Measurements from ENCODE around the gene RIC8B.

RIC8B gene

GRCh38 chr12:106903241-106903945 is 128.9 kb downstream of the RIC8B start:
- TF ChIP-seq FOXP2 (optimal IDR thresholded peaks at IDR 0.05; ENCODE audit: borderline replicate concordance, extremely low read depth, extremely low read length, insufficient read depth) (no peak), TAF1 (IDR thresholded peaks at IDR 0.05; ENCODE audit: borderline replicate concordance, insufficient read depth, low read length) (no peak), POLR2AphosphoS5 (IDR thresholded peaks at IDR 0.05; ENCODE audit: low read depth, low read length) (no peak), SIN3A (IDR thresholded peaks at IDR 0.05; ENCODE audit: borderline replicate concordance, insufficient read depth, low read length) (no peak)
- TF ChIP-seq, protein P1, sequence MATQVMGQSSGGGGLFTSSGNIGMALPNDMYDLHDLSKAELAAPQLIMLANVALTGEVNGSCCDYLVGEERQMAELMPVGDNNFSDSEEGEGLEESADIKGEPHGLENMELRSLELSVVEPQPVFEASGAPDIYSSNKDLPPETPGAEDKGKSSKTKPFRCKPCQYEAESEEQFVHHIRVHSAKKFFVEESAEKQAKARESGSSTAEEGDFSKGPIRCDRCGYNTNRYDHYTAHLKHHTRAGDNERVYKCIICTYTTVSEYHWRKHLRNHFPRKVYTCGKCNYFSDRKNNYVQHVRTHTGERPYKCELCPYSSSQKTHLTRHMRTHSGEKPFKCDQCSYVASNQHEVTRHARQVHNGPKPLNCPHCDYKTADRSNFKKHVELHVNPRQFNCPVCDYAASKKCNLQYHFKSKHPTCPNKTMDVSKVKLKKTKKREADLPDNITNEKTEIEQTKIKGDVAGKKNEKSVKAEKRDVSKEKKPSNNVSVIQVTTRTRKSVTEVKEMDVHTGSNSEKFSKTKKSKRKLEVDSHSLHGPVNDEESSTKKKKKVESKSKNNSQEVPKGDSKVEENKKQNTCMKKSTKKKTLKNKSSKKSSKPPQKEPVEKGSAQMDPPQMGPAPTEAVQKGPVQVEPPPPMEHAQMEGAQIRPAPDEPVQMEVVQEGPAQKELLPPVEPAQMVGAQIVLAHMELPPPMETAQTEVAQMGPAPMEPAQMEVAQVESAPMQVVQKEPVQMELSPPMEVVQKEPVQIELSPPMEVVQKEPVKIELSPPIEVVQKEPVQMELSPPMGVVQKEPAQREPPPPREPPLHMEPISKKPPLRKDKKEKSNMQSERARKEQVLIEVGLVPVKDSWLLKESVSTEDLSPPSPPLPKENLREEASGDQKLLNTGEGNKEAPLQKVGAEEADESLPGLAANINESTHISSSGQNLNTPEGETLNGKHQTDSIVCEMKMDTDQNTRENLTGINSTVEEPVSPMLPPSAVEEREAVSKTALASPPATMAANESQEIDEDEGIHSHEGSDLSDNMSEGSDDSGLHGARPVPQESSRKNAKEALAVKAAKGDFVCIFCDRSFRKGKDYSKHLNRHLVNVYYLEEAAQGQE (IDR thresholded peaks at IDR 0.05; ENCODE audit: insufficient read depth in 1 of 2, low read depth in 2 of 2, low read length in 2 of 2), result no peak

- TF ChIP-seq SIN3A (IDR thresholded peaks at IDR 0.05; ENCODE audit: borderline replicate concordance, insufficient read depth, low read length) (no peak), TAF1 (IDR thresholded peaks at IDR 0.05; ENCODE audit: borderline replicate concordance, insufficient read depth, low read length) (no peak), FOXP2 (optimal IDR thresholded peaks at IDR 0.05; ENCODE audit: borderline replicate concordance, extremely low read depth, extremely low read length, insufficient read depth) (no peak), POLR2AphosphoS5 (IDR thresholded peaks at IDR 0.05; ENCODE audit: low read depth, low read length) (no peak)
- TF ChIP-seq, protein P1 (IDR thresholded peaks at IDR 0.05; ENCODE audit: insufficient read depth in 1 of 2, low read depth in 2 of 2, low read length in 2 of 2), result no peak
Measured at GRCh38 chr12:106906715-106907114, 132.2 kb downstream of the RIC8B start.

- TF ChIP-seq, protein P1 (IDR thresholded peaks at IDR 0.05; ENCODE audit: insufficient read depth in 1 of 2, low read depth in 2 of 2, low read length in 2 of 2), result no peak
- no peak for TF ChIP-seq POLR2AphosphoS5 (IDR thresholded peaks at IDR 0.05; ENCODE audit: low read depth, low read length)
- TF ChIP-seq SIN3A (IDR thresholded peaks at IDR 0.05; ENCODE audit: borderline replicate concordance, insufficient read depth, low read length), result no peak
- no peak for TF ChIP-seq TAF1 (IDR thresholded peaks at IDR 0.05; ENCODE audit: borderline replicate concordance, insufficient read depth, low read length)
- TF ChIP-seq FOXP2 (optimal IDR thresholded peaks at IDR 0.05; ENCODE audit: borderline replicate concordance, extremely low read depth, extremely low read length, insufficient read depth), result no peak
Measured at GRCh38 chr12:106907411-106907810, 132.9 kb downstream of the RIC8B start.

DNA sequence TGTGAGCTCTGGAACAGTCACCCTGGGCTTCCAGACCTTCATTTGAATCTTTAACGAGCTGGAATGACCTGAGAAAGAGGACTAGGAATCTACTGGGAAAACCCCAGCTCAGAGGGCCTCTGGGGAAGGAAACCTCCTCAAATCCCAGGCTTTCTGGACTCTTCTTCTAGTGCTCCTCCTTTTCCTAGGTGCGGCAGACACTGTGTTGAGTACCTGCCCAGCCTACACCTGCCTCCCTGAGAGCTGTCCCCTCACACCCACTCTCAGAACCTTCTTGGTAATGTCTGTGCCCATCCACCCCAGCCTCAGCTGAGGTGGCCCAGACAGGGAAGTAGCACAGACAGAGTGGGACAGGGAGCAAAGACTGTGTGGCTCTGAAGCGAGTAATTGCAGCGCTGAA is 133.4 kb downstream of the RIC8B start:
- TF ChIP-seq POLR2AphosphoS5 (IDR thresholded peaks at IDR 0.05; ENCODE audit: low read depth, low read length) (no peak), TAF1 (IDR thresholded peaks at IDR 0.05; ENCODE audit: borderline replicate concordance, insufficient read depth, low read length) (no peak), FOXP2 (optimal IDR thresholded peaks at IDR 0.05; ENCODE audit: borderline replicate concordance, extremely low read depth, extremely low read length, insufficient read depth) (no peak), SIN3A (IDR thresholded peaks at IDR 0.05; ENCODE audit: borderline replicate concordance, insufficient read depth, low read length) (no peak)
- TF ChIP-seq, protein P1 (IDR thresholded peaks at IDR 0.05; ENCODE audit: insufficient read depth in 1 of 2, low read depth in 2 of 2, low read length in 2 of 2), result no peak
